WTC11 (cell line): ENCODE measurements around the gene RPS5. TPM values are rescaled to one million over a fixed set of nuclear protein-coding genes. Genes with fewer than 3 reads are reported as not detected.

Experiments used
- ATAC-seq: fragments of 200-7000 bp; cut with Tn5 transposase; 2 replicates; pipeline ENCODE4 v1.10.0; 2021; ENCODE audit warnings: mild to moderate bottlenecking, moderate library complexity
- CTCF ChIA-PET: fragments of 300-600 bp; sonication (Branson Sonifier 250); formaldehyde crosslinking; loops from one replicate; lab custom pipeline; 2021; ENCODE audit warnings: antibody characterized with exemption; lab: Charles Lee
- POLR2A ChIA-PET: fragments of 350-600 bp; sonication (Branson Sonifier 250); formaldehyde crosslinking; loops from one replicate; lab custom pipeline; 2021; ENCODE audit warnings: antibody characterized with exemption; lab: Charles Lee
- DNase-seq: peaks from one replicate; pipeline ENCODE4 v3.0.0; 2021; ENCODE audit warnings: low spot score
- H3K27ac Mint-ChIP-seq: 2 replicates; pipeline ENCODE4 v1.8.0; 2021; ENCODE audit warnings: mixed read lengths
- H3K27me3 Mint-ChIP-seq: 2 replicates; pipeline ENCODE4 v1.8.0; 2021; ENCODE audit warnings: low read depth, mild to moderate bottlenecking, moderate library complexity, mixed read lengths
- H3K36me3 Mint-ChIP-seq: 2 replicates; pipeline ENCODE4 v1.8.0; 2021; ENCODE audit warnings: mixed read lengths
- H3K4me1 Mint-ChIP-seq: 2 replicates; pipeline ENCODE4 v1.8.0; 2022; ENCODE audit warnings: mixed read lengths
- H3K4me3 Mint-ChIP-seq: 2 replicates; pipeline ENCODE4 v1.8.0; 2021; ENCODE audit warnings: mild to moderate bottlenecking, moderate library complexity, mixed read lengths
- H3K9me3 Mint-ChIP-seq: 2 replicates; pipeline ENCODE4 v1.8.0; 2021; ENCODE audit warnings: mixed read lengths
- CREB1 ChIP-seq: sonication (generic); formaldehyde crosslinking; IDR thresholded peaks from 2 replicates; pipeline ENCODE4 v1.8.0; 2023; ENCODE audit warnings: mild to moderate bottlenecking, missing genetic modification reagents
- ETV6 ChIP-seq: sonication (generic); formaldehyde crosslinking; IDR thresholded peaks from 2 replicates; pipeline ENCODE4 v1.8.1; 2022; ENCODE audit warnings: mild to moderate bottlenecking, missing genetic modification reagents
- GRHL2 ChIP-seq: fragments of 250-450 bp; sonication (Bioruptor Pico); IDR thresholded peaks from 2 replicates; pipeline ENCODE4 v1.8.0; 2022; ENCODE audit warnings: mild to moderate bottlenecking, moderate library complexity; ENCODE audit not compliant: insufficient replicate concordance, severe bottlenecking
- IRF2 ChIP-seq: sonication (generic); formaldehyde crosslinking; IDR thresholded peaks from 2 replicates; pipeline ENCODE4 v1.8.0; 2022; ENCODE audit warnings: low read depth, missing genetic modification reagents, borderline replicate concordance
- NR2C2 ChIP-seq: sonication (generic); formaldehyde crosslinking; IDR thresholded peaks from 2 replicates; pipeline ENCODE4 v1.8.0; 2022; ENCODE audit warnings: mild to moderate bottlenecking, missing genetic modification reagents
- RELA ChIP-seq: sonication (generic); formaldehyde crosslinking; IDR thresholded peaks from 2 replicates; pipeline ENCODE4 v1.8.1; 2022; ENCODE audit warnings: missing genetic modification reagents, mild to moderate bottlenecking, borderline replicate concordance
- TP53 ChIP-seq: sonication (generic); formaldehyde crosslinking; IDR thresholded peaks from 2 replicates; pipeline ENCODE4 v1.8.1; 2023; ENCODE audit warnings: mild to moderate bottlenecking, missing genetic modification reagents
- ZBTB21 ChIP-seq: sonication (generic); formaldehyde crosslinking; IDR thresholded peaks from 2 replicates; pipeline ENCODE4 v1.8.1; 2023; ENCODE audit warnings: mild to moderate bottlenecking, missing genetic modification reagents, borderline replicate concordance
- ZNF232 ChIP-seq: sonication (generic); formaldehyde crosslinking; IDR thresholded peaks from 2 replicates; pipeline ENCODE4 v1.8.0; 2022; ENCODE audit warnings: mild to moderate bottlenecking, missing genetic modification reagents
- ZNF671 ChIP-seq: fragments of 250-450 bp; sonication (Bioruptor Pico); IDR thresholded peaks from 2 replicates; pipeline ENCODE4 v1.8.0; 2021; ENCODE audit warnings: mild to moderate bottlenecking
- total RNA-seq: library from RNA; stranded (reverse); gene quantifications from 3 replicates; pipeline ENCODE4 v1.2.3, GENCODE V29; 2021
- TF ChIP-seq, protein P1 (sequence below): sonication (generic); formaldehyde crosslinking; IDR thresholded peaks from 2 replicates; pipeline ENCODE4 v1.8.0; 2022; ENCODE audit warnings: mild to moderate bottlenecking, missing genetic modification reagents
- TF ChIP-seq, protein P2 (sequence below): sonication (generic); formaldehyde crosslinking; IDR thresholded peaks from 2 replicates; pipeline ENCODE4 v1.8.1; 2023; ENCODE audit warnings: mild to moderate bottlenecking, missing genetic modification reagents
- TF ChIP-seq, protein P3 (sequence below): sonication (generic); formaldehyde crosslinking; IDR thresholded peaks from 2 replicates; pipeline ENCODE4 v1.8.1; 2023; ENCODE audit warnings: mild to moderate bottlenecking, missing genetic modification reagents, borderline replicate concordance
- TF ChIP-seq, protein P4 (sequence below): sonication (generic); formaldehyde crosslinking; IDR thresholded peaks from 2 replicates; pipeline ENCODE4 v1.8.1; 2022; ENCODE audit warnings: mild to moderate bottlenecking, moderate library complexity, missing genetic modification reagents
- TF ChIP-seq, protein P5 (sequence below): sonication (generic); formaldehyde crosslinking; IDR thresholded peaks from 2 replicates; pipeline ENCODE4 v1.8.1; 2023; ENCODE audit warnings: mild to moderate bottlenecking, missing genetic modification reagents, moderate library complexity

The RPS5 gene
- total RNA-seq, 1 experiment from 2014 or later = 1,502 TPM

DNA sequence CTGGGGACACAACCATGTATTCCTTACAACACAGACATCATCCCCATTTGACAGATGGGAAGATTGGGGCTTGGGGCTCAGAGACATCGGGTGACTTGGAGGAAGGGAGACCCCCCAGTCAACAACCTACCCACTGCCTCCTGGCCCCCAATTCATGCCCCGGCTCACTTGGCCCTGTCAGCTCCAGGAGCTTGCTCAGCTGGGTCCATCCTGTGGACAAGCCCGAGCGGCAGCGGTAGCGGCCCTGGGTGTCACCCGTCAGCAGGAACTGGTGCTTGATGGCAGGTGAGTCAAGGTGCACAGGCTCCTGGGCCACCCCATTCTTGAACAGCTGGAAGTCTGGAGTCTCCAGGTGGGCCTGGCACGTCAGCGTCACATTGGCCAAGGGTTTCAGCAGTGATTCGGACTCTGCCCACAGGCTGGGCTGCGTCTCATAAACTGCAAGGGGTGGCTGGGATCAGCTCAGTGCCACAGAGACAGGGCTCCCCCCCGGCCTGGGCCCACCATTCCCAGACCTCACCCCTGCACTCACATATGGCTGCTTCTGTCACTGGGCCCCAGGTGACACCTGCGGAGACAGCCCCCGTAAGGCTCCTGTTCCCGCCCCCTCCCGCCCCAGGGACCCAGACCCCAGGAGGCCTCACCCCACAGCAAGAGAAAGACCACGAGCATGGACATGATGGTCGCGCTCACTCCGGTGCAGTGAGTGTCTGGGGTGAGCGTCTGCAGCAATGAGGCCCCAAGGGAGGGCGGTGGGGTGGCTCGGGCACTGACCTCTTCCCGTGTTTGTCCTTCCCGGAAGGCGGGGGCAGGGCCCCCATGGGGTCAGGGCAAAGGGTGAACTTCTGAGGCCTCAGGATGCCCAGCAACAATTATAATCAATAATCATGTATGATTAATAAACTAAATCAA lies 34.1 kb upstream of the RPS5 start, which contains the start of gene A1BG (continued):
- TF ChIP-seq, protein P1, sequence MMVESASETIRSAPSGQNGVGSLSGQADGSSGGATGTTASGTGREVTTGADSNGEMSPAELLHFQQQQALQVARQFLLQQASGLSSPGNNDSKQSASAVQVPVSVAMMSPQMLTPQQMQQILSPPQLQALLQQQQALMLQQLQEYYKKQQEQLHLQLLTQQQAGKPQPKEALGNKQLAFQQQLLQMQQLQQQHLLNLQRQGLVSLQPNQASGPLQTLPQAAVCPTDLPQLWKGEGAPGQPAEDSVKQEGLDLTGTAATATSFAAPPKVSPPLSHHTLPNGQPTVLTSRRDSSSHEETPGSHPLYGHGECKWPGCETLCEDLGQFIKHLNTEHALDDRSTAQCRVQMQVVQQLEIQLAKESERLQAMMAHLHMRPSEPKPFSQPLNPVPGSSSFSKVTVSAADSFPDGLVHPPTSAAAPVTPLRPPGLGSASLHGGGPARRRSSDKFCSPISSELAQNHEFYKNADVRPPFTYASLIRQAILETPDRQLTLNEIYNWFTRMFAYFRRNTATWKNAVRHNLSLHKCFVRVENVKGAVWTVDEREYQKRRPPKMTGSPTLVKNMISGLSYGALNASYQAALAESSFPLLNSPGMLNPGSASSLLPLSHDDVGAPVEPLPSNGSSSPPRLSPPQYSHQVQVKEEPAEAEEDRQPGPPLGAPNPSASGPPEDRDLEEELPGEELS (CRISPR knock-in tag) = no peak
- TF ChIP-seq ZNF671 (CRISPR knock-in tag) (no peak), GRHL2 (CRISPR knock-in tag) (no peak)

DNA sequence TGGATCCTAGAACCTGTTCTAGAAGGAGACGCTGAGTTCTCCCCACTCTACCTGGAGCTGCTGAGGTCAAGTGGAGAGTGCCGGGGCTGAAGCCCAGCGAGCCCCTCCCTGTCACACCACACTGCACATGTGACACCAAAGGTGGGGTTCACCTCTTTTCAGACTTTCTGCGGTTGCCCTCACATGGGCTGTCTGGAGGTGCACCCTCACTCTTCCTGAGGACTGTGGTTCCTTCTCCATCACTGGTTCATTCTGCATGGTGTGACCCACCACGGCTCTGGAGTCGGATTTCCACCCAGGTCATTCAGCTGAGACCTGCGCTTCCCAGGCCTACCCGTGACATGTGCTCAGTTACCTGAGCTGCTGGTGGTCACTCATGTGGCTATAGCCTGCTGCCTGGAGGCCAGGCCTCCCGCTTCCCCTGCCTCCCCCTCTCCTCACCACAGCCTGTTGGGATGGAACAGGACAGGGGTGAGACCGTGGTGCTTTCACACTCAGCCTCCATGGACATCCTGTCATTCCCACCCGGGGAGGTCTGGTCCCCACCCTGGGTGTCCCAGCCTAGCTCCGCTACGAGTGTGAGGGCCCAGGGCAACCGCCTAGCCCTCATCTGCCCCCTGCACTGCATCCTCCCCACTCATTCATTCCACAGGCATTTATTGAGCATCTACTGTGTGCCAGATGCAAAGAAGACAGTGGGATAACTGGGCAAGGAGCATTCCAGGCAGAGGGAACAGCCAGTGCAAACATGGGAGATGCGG lies 33.2 kb upstream of the RPS5 start:
- ChIA-PET POLR2A (no interaction called here), CTCF (interaction anchor here (1.2 to 2.5 kb wide), 2 partner anchors 11 to 14 kb away, joined by 3 to 11 read pairs; no protein-coding TSS in a partner anchor)
- H3K27me3 Mint-ChIP-seq = peaks cover 19% of the 10 kb centered on the region
- no peak overlapping the region for H3K4me3 Mint-ChIP-seq
- no peak overlapping the region for H3K27ac Mint-ChIP-seq
- no peak for DNase-seq
- peaks cover 4% of the 10 kb centered on the region; the same call in 1 of the 2 replicates for H3K4me1 Mint-ChIP-seq
- no peak for ATAC-seq
- H3K9me3 Mint-ChIP-seq = no peaks in the 10 kb centered on the region
- H3K36me3 Mint-ChIP-seq = no peaks in the 10 kb centered on the region
- TF ChIP-seq IRF2 (CRISPR knock-in tag) = no peak
- TF ChIP-seq, protein P2, sequence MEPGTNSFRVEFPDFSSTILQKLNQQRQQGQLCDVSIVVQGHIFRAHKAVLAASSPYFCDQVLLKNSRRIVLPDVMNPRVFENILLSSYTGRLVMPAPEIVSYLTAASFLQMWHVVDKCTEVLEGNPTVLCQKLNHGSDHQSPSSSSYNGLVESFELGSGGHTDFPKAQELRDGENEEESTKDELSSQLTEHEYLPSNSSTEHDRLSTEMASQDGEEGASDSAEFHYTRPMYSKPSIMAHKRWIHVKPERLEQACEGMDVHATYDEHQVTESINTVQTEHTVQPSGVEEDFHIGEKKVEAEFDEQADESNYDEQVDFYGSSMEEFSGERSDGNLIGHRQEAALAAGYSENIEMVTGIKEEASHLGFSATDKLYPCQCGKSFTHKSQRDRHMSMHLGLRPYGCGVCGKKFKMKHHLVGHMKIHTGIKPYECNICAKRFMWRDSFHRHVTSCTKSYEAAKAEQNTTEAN (CRISPR knock-in tag) = no peak
- TF ChIP-seq, protein P3, sequence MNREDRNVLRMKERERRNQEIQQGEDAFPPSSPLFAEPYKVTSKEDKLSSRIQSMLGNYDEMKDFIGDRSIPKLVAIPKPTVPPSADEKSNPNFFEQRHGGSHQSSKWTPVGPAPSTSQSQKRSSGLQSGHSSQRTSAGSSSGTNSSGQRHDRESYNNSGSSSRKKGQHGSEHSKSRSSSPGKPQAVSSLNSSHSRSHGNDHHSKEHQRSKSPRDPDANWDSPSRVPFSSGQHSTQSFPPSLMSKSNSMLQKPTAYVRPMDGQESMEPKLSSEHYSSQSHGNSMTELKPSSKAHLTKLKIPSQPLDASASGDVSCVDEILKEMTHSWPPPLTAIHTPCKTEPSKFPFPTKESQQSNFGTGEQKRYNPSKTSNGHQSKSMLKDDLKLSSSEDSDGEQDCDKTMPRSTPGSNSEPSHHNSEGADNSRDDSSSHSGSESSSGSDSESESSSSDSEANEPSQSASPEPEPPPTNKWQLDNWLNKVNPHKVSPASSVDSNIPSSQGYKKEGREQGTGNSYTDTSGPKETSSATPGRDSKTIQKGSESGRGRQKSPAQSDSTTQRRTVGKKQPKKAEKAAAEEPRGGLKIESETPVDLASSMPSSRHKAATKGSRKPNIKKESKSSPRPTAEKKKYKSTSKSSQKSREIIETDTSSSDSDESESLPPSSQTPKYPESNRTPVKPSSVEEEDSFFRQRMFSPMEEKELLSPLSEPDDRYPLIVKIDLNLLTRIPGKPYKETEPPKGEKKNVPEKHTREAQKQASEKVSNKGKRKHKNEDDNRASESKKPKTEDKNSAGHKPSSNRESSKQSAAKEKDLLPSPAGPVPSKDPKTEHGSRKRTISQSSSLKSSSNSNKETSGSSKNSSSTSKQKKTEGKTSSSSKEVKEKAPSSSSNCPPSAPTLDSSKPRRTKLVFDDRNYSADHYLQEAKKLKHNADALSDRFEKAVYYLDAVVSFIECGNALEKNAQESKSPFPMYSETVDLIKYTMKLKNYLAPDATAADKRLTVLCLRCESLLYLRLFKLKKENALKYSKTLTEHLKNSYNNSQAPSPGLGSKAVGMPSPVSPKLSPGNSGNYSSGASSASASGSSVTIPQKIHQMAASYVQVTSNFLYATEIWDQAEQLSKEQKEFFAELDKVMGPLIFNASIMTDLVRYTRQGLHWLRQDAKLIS (CRISPR knock-in tag) = no peak
- TF ChIP-seq ZNF232 (CRISPR knock-in tag) = no peak
- TF ChIP-seq NR2C2 = no peak
- TF ChIP-seq TP53 = no peak
- TF ChIP-seq, protein P4, sequence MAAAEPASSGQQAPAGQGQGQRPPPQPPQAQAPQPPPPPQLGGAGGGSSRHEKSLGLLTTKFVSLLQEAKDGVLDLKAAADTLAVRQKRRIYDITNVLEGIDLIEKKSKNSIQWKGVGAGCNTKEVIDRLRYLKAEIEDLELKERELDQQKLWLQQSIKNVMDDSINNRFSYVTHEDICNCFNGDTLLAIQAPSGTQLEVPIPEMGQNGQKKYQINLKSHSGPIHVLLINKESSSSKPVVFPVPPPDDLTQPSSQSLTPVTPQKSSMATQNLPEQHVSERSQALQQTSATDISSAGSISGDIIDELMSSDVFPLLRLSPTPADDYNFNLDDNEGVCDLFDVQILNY = no peak
- TF ChIP-seq ETV6 (CRISPR knock-in tag) = no peak
- TF ChIP-seq ZBTB21 (CRISPR knock-in tag) = no peak
- TF ChIP-seq, protein P5, sequence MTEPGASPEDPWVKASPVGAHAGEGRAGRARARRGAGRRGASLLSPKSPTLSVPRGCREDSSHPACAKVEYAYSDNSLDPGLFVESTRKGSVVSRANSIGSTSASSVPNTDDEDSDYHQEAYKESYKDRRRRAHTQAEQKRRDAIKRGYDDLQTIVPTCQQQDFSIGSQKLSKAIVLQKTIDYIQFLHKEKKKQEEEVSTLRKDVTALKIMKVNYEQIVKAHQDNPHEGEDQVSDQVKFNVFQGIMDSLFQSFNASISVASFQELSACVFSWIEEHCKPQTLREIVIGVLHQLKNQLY (CRISPR knock-in tag) = no peak
- TF ChIP-seq RELA = no peak
- no peak for TF ChIP-seq CREB1 (CRISPR knock-in tag)
